ENCODE results near the gene RAET1E.
"Not testable (repeated sequence)": the region's sequence is repeated elsewhere in the genome, so short reads cannot be mapped to it uniquely, and the experiment has no call there.

Gene RAET1E

GRCh38 chr6:149927025-149927424 lies 29.1 kb upstream of the RAET1E start:
- DNase-seq (ENCODE audit: low read depth) = not testable (repeated sequence)

DNA sequence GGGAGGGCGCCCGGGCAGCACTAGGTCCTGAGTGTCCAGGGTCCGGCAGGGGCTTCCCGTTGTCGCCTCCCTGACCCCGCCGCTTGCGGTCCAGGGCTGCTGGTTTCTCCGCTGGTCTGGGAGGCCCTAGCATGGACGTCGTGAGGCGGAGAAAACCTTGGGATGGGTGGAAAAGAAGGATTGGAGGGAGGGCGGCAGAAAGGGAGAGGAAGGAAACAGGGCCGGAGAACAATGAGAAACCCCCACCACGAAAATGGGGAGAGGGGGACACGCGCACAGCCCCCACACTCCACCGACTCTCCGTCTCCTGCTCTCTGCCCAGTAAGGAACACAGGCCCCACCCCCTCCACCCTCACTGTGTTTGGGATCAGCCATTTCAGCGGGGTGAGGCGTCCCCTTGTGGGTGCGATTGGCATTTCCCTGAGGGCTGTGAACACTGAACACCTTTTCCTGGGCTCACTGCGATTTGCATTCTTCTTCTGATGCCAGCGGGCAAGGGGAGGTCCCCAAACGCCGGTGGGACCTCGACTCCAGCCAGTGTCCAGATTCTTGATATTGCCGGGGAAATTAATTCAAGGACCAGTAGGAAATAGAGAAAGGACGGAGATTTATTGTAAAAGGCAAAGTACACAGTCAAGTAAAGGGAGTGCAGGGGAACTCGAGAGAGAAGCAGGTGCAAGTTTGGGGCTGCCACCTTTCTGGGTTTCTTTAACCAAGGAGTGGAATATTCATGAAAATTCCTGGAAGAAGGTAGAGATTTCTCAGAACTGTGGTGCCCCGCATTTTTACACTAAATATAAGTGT lies 28.3 kb upstream of the RAET1E start:
- peak; percentile 80 for DNase-seq (ENCODE audit: low read depth)

- peak; percentile 38 for DNase-seq (ENCODE audit: low read depth)
Measured at GRCh38 chr6:149925253-149925973, 27.5 kb upstream of the RAET1E start.

DNA sequence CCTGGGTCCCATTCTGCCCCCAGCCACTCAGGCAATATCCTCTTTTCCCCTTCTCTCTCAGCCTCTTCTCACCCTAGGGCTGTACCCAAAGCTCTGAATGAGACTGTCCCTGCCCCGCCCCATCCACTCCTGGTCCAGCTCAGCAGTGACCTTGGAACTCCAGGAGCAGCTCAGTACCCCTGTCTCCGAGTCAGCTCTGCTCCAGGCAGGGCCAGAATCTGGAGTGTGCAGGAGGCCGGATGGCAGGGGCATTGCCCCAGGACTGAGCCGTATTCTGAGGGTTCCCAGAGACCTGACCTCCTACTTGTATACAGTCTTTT lies 27.0 kb upstream of the RAET1E start:
- DNase-seq (ENCODE audit: low read depth) = no peak

DNA sequence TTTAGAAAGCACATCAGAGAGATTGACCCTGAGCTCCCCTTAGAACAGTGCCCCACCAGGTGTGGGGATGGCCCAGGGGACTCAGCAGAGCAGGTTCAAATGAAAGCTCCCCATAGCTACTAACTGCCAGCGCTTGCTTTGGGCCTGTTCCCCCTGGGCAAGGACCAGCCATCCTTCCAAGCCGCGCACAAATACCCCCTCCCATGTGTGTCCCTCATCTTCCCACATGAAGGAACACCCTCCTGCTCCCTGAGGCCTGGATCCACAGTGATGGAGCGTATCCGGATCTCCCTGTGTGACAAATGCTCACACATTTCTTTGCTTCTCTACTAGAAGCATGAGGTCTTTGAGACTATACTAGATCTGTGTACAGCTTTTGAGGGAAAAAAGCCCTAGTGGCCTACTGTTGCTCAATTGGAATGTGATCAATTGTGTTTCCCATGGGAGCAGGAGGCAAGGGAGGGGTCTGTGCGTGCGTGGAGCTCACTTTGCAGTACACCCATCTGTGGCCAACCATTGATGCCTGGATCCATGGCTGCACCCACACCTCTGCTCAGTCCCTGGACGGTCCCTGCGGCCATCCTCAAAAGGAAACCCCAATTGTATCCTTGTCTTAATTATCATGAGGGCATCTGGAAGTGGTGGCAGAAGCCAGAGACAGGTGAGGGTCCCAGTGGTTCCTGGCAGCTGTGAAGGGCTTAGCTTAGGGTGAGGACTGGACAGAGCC lies 26.5 kb upstream of the RAET1E start:
- DNase-seq (ENCODE audit: low read depth) = no peak

- no peak for DNase-seq (ENCODE audit: low read depth)
Measured at GRCh38 chr6:149923327-149923986, 25.5 kb upstream of the RAET1E start.

DNA sequence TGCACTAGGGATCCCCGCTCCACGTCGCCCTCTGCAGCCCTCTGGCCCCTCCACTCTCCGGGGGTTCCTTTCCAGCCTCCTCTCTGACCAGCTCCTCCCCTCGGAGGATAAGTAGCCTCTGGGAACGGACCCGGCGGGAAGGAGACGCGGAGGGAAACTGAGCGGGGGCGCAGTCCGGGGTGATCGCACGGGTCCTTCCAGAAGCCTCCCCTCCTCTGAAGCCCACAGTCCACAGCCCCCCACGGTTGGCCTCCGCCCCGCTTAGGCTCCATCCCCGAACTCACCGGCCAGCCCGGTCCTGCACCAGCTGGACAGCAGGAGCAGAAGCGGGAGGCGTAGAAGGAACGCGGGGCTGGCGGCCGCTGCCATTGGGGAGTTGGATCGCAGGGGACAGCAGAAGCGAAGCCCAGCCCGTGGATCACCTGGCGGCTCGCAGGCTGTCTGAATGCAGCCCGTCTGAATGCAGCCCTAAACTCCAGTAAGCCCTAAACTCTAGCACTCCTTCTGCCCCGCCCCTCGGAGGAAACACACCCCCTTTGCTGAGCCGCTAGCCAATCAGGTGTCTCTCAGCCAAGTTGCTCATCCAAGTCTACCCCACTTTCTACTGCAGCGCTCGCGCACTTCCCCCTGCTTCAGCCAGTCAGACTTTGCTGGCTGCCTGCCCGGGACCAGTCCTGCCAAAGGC lies 24.9 kb upstream of the RAET1E start, which contains the start of gene RAET1G:
TSS of gene RAET1G (minus strand) at position 480 of the 685 bp plus-strand sequence. CDS start at position 369, 111 bp downstream.
- peak; percentile 96 for DNase-seq (ENCODE audit: low read depth)

GRCh38 chr6:149922091-149922490 lies 24.2 kb upstream of the RAET1E start:
- DNase-seq (ENCODE audit: low read depth) = not testable (repeated sequence)

DNA sequence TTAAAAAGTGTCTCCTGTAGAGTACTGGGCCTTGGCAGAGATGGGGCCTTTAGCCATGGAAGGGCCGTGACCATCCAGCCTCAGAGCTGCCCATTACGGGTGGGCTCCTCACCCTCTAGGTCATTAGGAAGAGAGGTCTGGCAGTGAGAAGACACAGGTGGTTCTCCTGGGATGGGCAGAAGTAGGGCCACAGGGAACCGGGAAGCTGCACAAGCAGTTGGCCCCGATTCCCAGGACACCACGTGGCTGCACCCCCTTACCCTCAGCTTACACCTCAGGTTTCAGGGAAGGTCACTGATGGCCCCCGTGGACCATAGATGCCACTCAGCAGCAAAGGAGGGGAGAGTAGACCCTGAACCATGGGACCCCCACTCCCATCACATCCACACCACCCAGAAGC lies 23.4 kb upstream of the RAET1E start:
- DNase-seq (ENCODE audit: low read depth) = no peak

- no peak for DNase-seq (ENCODE audit: low read depth)
Measured at GRCh38 chr6:149919834-149920225, 21.9 kb upstream of the RAET1E start.

DNA sequence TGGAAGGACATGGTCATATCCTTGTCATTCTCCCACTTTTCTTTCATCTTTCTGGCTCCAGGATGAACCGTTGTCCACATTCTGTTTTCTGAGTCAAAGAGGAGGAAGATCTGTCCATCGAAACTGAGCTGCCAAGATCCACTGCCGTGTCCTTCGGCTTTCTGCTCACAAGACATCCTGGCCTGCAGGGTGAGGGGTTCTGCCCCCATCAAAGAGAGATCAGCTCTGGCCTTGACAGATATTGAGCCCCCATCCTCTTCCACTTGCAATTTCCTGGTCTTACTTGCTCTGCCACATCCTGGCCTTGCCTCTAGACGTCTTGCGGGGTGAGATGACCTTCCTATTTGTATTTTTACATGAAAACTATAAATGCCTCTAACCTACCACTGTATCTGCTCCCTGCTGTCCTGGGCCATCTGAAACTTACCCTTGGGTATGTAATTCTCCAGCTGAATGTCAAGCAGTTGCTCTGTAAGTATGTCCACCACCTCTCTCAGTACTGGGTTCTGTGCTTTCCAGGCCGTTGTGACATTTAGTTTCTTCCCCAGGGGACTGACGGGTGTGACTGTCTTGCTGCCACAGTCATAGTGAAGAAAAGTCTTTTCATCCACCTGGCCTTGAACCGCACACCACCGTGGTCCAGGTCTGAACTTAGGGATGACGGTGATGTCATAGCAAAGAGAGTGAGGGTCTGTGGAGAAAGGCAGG lies 21.4 kb upstream of the RAET1E start:
- not testable (repeated sequence) for DNase-seq (ENCODE audit: low read depth)

DNA sequence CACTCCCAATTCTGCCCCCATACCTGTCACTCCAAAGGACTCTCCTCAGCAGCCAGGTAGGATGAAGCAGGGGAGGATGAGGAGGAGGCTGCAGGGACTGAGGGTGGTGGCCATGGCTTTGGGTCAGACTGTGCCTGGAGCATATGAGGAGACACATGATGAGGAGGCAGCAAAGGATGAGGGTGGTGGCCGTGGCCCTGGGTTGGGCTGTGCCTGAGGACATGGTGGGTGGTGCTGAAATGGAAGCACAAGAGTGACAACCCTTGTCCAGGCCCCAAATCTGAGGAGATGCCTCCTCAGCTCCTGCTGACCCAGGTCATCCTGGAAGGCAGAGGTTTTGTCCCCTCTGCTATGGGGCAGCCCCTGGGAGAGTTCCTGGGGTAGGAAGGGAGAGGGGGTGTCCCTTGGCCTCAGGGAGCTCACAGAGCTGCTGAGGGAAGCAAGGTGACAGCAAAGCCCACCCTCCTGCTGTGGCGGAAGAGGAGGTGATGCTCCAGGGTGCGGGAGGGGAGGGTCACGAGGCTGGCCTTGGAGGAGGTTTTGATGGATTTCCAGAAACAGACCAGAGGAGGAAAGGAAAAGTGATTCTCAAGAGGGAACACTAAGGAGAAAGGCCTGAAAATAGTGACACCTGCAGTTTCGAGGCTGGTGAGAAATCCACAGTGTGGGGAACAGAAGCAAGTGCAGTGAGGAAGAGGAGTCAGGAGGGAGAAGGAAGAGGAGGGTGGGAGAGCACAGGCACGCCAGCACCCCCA lies 20.4 kb upstream of the RAET1E start:
- DNase-seq (ENCODE audit: low read depth) = no peak

DNA sequence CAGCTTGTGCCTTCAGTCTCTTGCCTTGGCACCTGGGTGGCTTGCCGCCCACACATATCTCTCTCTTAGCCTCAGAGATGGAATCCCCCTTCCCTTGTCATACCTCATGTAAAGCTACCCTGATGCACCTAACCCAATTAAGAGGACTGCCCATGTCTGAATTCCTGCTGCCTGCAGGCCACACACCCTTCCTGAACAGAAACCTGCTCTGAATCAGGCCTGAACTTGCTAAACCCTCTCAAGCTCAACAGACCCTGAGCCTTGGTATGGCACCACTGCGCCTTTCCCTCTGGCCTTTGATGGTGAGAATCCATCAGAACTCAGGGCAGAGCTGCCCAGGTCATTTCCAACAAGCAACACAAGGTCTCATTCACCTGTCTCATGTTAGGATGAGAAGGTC lies 19.8 kb upstream of the RAET1E start:
- DNase-seq (ENCODE audit: low read depth) = no peak

DNA sequence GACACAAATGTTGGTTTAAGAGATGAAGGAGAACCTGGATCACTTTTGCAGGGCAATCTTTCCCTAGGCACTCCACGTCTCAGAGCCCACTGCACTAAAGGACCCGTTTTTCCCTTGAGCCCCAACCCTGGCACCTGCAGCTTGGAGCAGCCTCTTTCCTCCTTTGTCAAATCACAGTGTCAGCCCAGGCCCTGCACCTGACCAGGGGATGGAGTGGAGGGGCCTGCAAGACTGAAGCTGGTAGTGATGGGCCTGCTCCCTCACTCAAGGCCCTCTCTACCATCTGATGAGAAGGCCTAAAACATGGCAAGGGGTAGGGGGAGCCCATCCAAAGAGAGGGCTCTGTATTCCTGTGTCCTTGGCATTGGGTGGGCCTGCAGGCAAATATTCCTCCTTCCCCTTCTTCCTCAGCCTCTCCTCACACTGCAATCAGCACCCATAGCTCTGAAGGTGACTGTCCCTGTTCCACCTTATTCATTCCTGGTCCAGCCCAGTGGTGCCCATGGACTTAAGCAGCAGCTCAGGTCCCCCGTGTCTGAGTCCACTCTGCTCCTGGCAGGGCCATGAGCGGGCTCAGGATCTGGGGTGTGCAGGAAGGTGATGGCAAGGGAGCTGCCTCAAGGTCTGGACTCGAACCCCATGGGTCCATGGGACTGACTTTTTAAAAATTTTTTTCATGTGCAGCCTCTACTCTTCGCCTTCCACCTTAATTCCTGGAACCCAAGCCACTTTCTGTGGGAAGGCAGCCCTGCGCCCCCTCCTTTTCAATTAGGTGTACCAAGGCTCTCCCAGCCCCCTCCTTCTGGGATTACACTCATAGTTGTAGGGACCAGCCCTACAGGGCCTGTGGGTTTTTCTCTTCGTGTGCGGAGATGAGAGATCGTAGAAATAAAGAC lies 18.3 kb upstream of the RAET1E start:
- DNase-seq (ENCODE audit: low read depth) = no peak

- DNase-seq (ENCODE audit: low read depth) = no peak
Measured at GRCh38 chr6:149913540-149914240, 15.8 kb upstream of the RAET1E start.

GRCh38 chr6:149913085-149913484 lies 15.2 kb upstream of the RAET1E start:
- no peak for DNase-seq (ENCODE audit: low read depth)

DNA sequence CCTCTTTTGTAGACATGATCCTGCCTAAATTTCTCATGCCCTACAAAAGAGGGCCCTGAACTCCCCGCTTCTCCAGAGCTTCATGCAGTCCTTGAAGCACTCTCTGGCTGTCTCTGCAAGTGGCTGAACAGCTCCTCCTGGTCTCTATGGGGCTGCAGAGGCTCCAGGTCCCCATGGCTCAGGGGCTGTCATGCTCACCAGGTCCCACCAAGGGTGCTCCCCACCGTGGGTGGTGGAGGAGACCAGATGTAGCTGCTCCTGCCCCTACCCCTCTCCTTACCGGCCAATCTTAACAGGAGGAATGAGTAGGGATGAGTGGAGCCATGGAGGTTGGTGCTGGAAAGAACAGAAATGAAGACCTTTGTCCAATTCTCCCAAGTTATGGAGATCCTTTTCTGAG lies 14.8 kb upstream of the RAET1E start:
- not testable (repeated sequence) for DNase-seq (ENCODE audit: low read depth)

- no peak for DNase-seq (ENCODE audit: low read depth)
Measured at GRCh38 chr6:149910721-149911151, 12.8 kb upstream of the RAET1E start.
